DND-41 (cell line): ENCODE data around the gene WWP2.
"Not testable (repeated sequence)": the region's sequence is repeated elsewhere in the genome, so short reads cannot be mapped to it uniquely, and the experiment has no call there.

Source experiments
- EZH2 ChIP-seq: IDR thresholded peaks from 3 replicates; pipeline ENCODE4 v1.6.1; 2012; ENCODE audit warnings: borderline replicate concordance, low read depth, mild to moderate bottlenecking, moderate library complexity, low read length, inconsistent platforms; ENCODE audit not compliant: severe bottlenecking
- TF ChIP-seq, protein P1 (sequence below): IDR thresholded peaks from 2 replicates; pipeline ENCODE4 v1.5.1; 2012; ENCODE audit warnings: borderline replicate concordance, low read length, moderate library complexity, mild to moderate bottlenecking; ENCODE audit not compliant: poor library complexity, severe bottlenecking; ENCODE audit errors: extremely low read depth

DNA sequence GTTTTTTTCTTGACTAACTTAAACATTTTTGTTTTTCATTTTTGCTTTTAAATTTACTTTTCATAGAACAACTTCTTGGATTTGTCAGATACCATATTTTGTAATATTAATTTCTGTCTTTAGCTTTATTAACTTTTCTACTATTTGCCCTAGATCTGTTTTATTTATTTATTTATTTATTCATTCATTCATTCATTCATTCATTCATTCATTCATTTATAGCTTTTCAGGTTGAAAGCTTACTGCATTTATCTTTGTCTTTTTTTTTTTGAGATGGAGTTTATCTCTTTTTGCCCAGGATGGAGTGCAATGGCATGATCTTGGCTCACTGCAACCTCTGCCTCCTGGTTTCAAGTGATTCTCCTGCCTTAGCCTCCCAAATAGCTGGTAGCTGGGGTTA, 44.6 kb downstream of the WWP2 start:
- TF ChIP-seq, protein P1, sequence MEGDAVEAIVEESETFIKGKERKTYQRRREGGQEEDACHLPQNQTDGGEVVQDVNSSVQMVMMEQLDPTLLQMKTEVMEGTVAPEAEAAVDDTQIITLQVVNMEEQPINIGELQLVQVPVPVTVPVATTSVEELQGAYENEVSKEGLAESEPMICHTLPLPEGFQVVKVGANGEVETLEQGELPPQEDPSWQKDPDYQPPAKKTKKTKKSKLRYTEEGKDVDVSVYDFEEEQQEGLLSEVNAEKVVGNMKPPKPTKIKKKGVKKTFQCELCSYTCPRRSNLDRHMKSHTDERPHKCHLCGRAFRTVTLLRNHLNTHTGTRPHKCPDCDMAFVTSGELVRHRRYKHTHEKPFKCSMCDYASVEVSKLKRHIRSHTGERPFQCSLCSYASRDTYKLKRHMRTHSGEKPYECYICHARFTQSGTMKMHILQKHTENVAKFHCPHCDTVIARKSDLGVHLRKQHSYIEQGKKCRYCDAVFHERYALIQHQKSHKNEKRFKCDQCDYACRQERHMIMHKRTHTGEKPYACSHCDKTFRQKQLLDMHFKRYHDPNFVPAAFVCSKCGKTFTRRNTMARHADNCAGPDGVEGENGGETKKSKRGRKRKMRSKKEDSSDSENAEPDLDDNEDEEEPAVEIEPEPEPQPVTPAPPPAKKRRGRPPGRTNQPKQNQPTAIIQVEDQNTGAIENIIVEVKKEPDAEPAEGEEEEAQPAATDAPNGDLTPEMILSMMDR: not testable (repeated sequence)
- not testable (repeated sequence) for TF ChIP-seq EZH2
